ENCODE results near the gene CCDC33. TPM values are rescaled to one million over a fixed set of nuclear protein-coding genes. Genes with fewer than 3 reads are reported as not detected.

The CCDC33 gene
- total RNA-seq, 1 donor from 2014 or later = not detected

- DNase-seq (ENCODE audit: low read depth) (no peak), FAIRE-seq (no peak)
- no peak overlapping the region for H3K4me3 ChIP-seq (ENCODE audit: low read depth, low read length)
Measured at GRCh38 chr15:74200871-74201419, 35.2 kb upstream of the CCDC33 start.

GRCh38 chr15:74201710-74202420 lies 34.3 kb upstream of the CCDC33 start:
- Histone ChIP-seq H3K4me3 (ENCODE audit: low read depth, low read length) (no peak overlapping the region), H3K36me3 (ENCODE audit: control insufficient read depth, insufficient read depth, low read length) (no peaks in the 10 kb centered on the region), H3K27me3 (ENCODE audit: control insufficient read depth, insufficient read depth, low read length) (no peaks in the 10 kb centered on the region)
- peak; percentile 94 for FAIRE-seq
- peak; percentile 86 for DNase-seq (ENCODE audit: low read depth)
- no peak for TF ChIP-seq CTCF (IDR thresholded peaks at IDR 0.05; ENCODE audit: insufficient read depth, low read length, severe bottlenecking)

More at GRCh38 chr15:74200871-74201419, 35.2 kb upstream of the CCDC33 start:
- no peaks in the 10 kb centered on the region for H3K36me3 ChIP-seq (ENCODE audit: control insufficient read depth, insufficient read depth, low read length)
- no peak for TF ChIP-seq CTCF (IDR thresholded peaks at IDR 0.05; ENCODE audit: insufficient read depth, low read length, severe bottlenecking)
- H3K27me3 ChIP-seq (ENCODE audit: control insufficient read depth, insufficient read depth, low read length) = no peaks in the 10 kb centered on the region

GRCh38 chr15:74202452-74203401 lies 33.4 kb upstream of the CCDC33 start, which contains the start of gene STRA6:
TSS of gene STRA6 (minus strand) at chr15:74202787. CDS start at chr15:74202267, 520 bp downstream.
- DNase-seq (ENCODE audit: low read depth) (peak; percentile 81), FAIRE-seq (peak; percentile 86)
- peak; percentile 28 for TF ChIP-seq CTCF (IDR thresholded peaks at IDR 0.05; ENCODE audit: insufficient read depth, low read length, severe bottlenecking)
- no peaks in the 10 kb centered on the region for H3K27me3 ChIP-seq (ENCODE audit: control insufficient read depth, insufficient read depth, low read length)
- H3K4me3 ChIP-seq (ENCODE audit: low read depth, low read length) = no peak within 1 kb of the TSS
- no peaks in the 10 kb centered on the region for H3K36me3 ChIP-seq (ENCODE audit: control insufficient read depth, insufficient read depth, low read length)

GRCh38 chr15:74203914-74204431 lies 32.2 kb upstream of the CCDC33 start:
- DNase-seq (ENCODE audit: low read depth) = peak; percentile 23
- H3K27me3 ChIP-seq (ENCODE audit: control insufficient read depth, insufficient read depth, low read length) = no peaks in the 10 kb centered on the region
- FAIRE-seq = no peak

More at GRCh38 chr15:74203914-74204431, 32.2 kb upstream of the CCDC33 start:
- TF ChIP-seq CTCF (IDR thresholded peaks at IDR 0.05; ENCODE audit: insufficient read depth, low read length, severe bottlenecking) = no peak
- Histone ChIP-seq H3K36me3 (ENCODE audit: control insufficient read depth, insufficient read depth, low read length) (no peaks in the 10 kb centered on the region), H3K4me3 (ENCODE audit: low read depth, low read length) (no peak overlapping the region)

Data from bronchial epithelial cell (primary cell).